Activated gamma-delta T cell (primary cell): Measurements from ENCODE around the gene RAG2.
"Not testable (repeated sequence)": the region's sequence is repeated elsewhere in the genome, so short reads cannot be mapped to it uniquely, and the experiment has no call there.

Experiments
- DNase-seq: peaks from one replicate; lab custom pipeline; 2025; lab: John Stamatoyannopoulos, UW

The RAG2 gene

DNA sequence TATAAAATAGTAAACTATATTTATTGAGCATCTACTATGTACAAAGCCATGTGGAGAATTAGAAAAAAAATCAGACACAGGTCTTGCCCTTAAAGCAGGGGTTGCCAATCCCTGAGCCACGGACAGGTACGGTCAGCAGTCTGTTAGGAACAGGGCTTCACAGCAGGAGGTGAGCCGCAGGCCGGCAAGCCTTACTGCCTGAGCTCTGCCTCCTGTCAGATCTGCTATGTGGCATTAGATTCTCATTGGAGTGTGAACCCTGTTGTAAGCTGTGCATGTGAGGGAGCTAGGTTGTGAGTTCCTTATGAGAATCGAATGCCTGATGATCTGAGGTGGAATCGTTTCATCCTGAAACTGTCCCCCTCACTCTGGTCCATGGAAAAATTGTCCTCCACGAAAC, 2.1 kb upstream of the RAG2 start:
- DNase-seq: no peak

DNA sequence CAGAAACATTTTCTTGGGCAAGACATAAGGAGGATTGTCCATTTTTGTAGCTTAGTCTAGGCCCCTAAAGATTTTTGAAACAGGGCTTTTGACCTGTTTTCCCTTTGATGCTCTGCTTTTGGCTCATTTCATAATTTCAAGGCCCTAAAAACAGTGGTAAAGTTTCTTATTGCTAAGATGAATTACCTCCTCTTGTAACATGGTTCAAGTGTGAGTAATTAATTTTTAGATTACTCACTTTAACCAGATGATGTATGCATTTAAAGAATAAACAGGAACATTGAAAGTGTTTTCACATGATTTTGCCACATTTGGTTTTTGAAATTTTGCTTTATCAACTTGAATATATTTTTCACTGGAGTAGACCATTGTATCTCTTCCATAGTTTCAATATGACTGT, 1.2 kb downstream of the RAG2 start:
- no peak for DNase-seq

GRCh38 chr11:36594316-36594989, 3.6 kb downstream of the RAG2 start, which contains the start of gene IFTAP:
Gene IFTAP (plus strand): TSS chr11:36594502. CDS start chr11:36610104, 15,602 bp downstream.
- no peak for DNase-seq

DNA sequence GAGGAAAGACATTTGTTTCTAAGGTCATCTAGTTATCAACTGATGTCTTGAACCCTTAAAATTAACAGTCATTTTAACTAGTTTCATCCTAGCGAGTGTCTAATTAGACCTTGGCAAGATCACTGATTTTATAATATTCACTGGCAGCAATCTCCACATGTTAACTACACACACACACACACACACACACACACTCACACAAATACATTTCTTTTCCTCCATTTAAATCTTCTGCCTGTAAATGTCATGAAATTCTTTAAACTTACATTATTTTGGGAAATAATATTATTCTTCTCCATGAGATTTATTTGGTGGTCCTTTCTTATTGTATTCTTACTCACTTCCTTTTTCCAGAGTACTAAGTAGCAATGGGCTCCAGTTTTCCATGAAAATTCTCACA, 6.6 kb downstream of the RAG2 start:
- no peak for DNase-seq

DNA sequence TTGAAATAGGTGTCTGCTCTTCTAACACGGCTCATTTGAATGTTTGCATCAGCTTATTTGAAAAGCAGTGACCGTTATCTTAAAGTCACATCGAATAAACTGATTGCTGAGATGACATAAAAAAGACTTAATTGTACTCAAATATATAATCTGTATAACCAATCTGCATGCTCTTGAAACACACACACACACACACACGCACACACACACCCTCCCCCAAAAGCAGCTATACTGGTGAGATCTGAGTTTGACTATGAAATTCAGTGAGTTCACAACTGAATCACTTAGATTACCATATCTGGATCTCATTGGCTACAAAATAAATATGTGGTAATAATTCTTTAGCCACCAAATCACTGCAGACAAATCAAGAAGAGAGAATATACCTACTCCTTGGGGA, 7.5 kb downstream of the RAG2 start:
- no peak for DNase-seq

- no peak for DNase-seq
Observed at GRCh38 chr11:36588099-36588498, 9.9 kb downstream of the RAG2 start.

DNA sequence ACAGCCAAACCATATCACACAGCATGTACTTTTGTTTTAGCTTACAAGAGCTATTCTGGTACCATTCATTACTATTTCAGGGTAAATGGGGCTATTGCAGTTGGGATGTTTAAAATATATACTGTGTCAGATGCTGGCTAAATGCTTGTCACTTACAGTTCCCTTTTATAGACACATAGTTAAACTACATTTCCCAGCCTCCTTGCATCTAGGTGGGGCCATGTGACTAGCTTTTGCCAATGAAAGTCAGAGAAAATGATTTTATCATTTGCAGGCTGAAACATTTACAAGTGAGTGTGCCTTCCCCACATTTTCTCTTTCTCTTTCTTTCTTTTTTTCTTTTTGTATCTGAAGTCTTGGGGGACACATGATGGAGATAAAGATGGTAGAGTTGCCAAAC, 11.5 kb downstream of the RAG2 start:
- DNase-seq: no peak

DNA sequence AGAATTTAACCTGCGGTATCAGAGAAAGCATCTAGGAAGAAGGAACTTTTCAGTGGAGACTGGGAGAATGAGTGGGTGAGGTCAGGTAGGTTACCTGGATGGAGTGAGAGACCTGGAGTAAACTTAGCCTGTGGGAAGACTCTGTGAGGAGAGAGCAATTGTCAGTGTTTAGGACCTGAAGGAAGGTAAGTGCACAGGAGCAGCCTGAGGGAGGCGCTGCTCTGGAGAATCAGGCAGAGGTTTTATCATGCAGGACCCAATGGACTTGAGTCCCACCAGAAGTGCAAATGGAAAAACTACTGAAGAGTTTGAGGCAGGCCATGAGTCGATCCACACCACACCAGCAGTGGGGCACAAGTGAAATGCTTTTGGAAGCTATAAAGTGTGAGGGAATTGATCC, 14.4 kb downstream of the RAG2 start:
- no peak for DNase-seq

GRCh38 chr11:36581536-36581935, 16.5 kb downstream of the RAG2 start:
- DNase-seq: no peak

DNA sequence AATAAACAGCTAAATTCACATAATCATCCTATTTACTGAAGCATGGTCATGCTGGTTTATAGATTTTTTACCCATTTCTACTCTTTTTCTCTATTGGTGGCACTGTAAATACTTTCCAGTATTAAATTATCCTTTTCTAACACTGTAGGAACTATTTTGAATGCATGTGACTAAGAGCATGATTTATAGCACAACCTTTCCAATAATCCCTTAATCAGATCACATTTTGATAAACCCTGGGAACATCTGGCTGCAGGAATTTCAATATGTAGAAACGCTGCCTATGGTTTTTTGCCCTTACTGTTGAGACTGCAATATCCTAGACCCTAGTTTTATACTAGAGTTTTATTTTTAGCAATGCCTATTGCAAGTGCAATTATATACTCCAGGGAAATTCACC, 19.6 kb downstream of the RAG2 start:
- no peak for DNase-seq

- DNase-seq: no peak
Observed at GRCh38 chr11:36577859-36578258, 20.2 kb downstream of the RAG2 start.

- DNase-seq: no peak
Observed at GRCh38 chr11:36577373-36577772, 20.7 kb downstream of the RAG2 start.

DNA sequence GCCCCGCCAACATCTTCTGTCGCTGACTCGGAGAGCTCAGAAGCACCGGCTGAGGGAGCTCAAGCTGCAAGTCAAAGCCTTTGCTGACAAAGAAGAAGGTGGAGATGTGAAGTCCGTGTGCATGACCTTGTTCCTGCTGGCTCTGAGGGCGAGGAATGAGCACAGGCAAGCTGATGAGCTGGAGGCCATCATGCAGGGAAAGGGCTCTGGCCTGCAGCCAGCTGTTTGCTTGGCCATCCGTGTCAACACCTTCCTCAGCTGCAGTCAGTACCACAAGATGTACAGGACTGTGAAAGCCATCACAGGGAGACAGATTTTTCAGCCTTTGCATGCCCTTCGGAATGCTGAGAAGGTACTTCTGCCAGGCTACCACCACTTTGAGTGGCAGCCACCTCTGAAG, 23.6 kb downstream of the RAG2 start:
- no peak for DNase-seq

DNA sequence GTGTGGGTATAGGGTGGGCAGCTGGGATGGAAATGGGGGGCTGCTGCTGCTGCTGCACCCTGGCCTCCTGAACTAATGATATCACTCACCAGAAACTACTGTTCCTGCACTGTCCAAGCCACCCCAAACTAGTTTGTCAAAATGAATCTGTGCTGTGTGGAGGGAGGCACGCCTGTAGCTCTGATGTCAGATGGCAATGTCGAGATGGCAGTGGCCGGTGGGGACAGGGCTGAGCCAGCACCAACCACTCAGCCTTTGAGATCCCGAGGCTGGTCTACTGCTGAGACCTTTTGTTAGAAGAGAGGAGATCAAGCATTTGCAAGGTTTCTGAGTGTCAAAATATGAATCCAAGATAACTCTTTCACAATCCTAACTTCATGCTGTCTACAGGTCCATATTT, 28.9 kb downstream of the RAG2 start:
- no peak for DNase-seq

- DNase-seq: no peak
Observed at GRCh38 chr11:36567694-36568093, 30.3 kb downstream of the RAG2 start, which contains the start of gene RAG1. Gene RAG1 (plus strand): TSS chr11:36568007. CDS start chr11:36573305, 5,298 bp downstream.

DNA sequence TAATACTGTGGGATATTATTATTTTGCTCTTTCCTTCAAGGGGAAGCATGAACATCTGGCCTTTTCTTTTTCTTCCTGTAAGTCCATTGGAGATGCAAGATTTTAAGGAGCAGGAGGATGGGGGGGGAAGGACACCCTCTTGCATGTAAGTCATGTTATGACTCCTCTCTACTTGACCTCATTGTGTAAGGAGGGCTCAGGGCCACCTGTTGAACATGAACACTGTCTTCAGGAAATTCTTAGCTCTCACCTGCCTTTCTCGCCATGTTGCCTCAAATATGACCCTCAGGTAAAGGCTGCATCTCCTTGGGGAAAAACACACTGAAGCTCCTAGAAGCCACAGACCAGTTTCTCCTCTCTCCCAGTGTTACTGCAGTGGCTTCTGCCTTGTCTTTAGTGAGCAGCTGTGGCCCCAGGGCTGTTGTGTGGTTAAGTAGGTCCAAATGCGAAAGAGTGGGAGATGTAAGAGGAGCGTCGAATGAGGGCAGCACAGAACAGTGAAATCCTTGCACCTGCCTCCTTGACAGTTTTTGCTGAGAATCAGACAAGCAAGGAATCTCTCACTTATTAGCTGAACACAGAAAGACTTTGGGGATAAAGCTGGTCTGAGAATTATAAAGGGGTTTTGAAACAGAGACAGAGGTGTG, 31.5 kb downstream of the RAG2 start:
- DNase-seq: no peak

DNA sequence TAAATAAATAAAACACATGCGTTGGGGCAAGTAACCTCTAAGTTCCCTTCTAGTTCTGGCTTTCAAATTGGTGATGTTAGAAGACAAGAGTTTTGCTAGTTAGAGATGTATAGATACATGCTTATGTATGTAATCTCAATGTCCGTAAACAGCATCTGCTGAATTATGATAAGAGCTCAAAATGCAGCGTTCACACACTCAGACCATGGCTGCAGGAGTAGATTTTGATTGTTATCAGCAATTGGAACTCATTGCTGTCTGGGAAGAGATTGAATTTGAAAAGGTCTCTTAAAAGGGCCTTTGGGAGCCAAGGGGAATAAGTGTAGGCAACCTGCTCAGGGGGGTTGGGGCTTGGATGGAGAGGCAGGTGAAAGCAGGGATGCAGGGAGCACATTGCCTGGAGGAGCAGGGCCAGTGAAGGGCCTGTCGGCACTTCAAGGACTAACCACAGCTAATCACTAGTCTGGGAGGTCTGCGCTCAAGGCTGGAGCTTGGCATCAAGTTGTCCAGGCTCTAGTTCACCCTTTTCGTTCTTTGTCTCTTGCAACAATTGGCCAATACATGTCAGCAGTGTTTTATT, 32.9 kb downstream of the RAG2 start:
- no peak for DNase-seq

DNA sequence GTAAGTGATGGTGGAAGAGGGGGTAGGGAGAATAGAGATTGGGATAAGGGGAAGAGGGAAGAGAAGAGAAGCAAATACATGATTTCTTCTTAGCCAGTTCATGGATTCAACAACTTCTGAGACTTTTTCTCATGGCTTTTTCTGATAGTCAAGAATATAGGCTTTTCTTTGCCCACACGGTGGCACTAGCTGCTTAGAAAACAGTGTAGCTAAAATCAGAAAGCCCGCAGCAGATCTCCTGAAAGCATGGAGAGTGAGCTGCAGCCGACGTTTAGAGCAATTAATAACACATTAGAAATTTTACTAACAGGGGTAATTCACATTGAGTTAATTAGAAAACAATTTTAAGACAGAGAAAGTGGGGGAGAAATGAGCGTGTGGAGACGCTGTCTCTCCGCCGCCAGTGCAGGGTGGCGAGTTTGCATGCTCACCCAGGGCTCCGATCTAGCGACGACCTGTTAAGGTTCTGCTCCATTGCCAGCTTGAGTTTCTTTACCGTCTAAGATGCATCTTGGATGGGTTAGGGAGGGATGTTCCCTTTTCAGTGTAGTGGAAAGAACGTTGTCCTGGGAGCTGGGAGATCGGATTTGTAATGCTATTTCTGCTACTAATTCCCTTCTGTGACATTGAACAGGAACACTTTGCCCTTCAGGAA, 33.5 kb downstream of the RAG2 start:
- no peak for DNase-seq

DNA sequence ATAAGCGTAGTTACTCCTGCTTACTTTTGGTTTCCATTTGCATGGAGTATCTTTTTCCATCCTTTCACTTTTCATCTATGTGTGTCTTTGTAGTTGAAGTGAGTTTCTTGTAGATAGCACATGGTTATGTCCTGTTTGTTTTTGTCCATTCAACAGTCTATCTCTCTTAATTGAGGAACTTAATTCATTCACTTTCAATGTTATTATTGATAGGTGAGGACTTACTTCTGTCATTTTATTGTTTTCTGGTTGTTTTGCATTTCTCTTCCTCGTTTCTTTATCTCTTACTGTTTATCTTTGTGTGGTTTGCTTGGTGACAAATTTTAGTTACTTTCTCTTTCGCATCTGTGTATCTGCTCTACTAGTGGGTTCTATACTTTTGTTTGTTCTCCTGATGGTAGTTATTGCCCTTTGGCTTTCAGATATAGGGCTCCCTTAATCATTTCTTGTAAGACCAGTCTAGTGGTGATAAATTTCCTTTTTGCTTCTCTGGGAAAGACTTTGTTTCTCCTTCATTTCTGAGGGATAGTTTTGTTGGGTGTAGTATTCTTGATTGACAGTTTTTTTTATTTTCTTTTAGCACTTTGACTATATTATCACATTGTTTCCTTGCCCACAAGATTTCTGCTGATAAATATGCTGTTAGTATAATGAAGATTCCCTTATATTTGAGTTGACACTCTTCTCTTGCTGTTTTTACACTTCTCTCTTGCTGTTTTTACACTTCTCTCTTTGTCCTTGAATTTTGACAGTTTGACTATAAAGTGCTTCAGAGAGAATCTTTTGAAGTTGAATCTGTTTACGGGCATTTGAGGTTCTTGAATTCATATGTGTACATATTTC, 39.2 kb downstream of the RAG2 start:
- no peak for DNase-seq

GRCh38 chr11:36557991-36558390, 40.0 kb downstream of the RAG2 start:
- DNase-seq: no peak

DNA sequence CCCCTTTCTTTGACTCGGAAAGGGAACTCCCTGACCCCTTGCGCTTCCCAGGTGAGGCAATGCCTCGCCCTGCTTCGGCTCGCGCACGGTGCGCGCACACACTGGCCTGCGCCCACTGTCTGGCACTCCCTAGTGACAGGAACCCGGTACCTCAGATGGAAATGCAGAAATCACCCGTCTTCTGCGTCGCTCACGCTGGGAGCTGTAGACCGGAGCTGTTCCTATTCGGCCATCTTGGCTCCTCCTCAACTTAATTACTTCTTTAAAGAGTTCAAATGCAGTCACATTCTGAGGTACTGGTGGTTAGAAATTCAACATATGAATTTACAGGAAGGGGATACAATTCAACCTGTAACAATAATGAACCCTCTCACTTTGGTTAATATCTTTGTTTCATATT, 40.6 kb downstream of the RAG2 start:
- DNase-seq: not testable (repeated sequence)
